ENCODE data around the gene GPR160. TPM values are rescaled to one million over a fixed set of nuclear protein-coding genes. Genes with fewer than 3 reads are reported as not detected.

GPR160 gene
- total RNA-seq, 2 donors from 2014 or later, result 56.4 to 78.4 TPM

DNA sequence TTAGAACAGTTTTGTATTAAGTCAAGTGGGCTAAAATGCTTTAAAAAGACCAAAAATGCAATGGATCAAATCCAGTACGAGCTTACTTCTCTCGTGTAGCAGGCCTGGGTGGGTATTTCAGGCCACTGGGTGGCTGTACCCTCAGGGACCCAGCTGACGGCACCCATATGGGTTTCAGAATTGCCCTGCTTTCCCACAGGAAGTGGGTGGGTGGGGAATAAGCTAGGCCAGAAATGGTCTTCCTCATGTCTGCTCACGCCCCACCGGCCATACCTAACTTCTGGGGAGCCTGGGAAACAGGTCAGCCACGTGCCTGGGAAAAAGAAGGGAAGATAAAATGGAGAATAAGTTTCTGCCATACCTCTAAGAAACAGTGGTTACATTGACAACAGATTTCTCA lies 20.3 kb downstream of the GPR160 start:
- Histone ChIP-seq H3K4me1 (no peaks in the 10 kb centered on the region), H3K9me3 (no peaks in the 10 kb centered on the region), H3K4me3 (no peak overlapping the region), H3K27me3 (no peaks in the 10 kb centered on the region), H3K9ac (ENCODE audit: low read depth in 2 of 2, low read length in 2 of 2) (no peak overlapping the region), H3K27ac (no peak overlapping the region), H3K36me3 (no peaks in the 10 kb centered on the region)
- TF ChIP-seq CTCF (IDR thresholded peaks at IDR 0.05), result no peak
- peak; percentile 14 for DNase-seq
- intact Hi-C loops (cut with DNase I), result no loop called here

- Histone ChIP-seq H3K9me3 (no peaks in the 10 kb centered on the region), H3K36me3 (no peaks in the 10 kb centered on the region), H3K4me3 (no peak overlapping the region), H3K27ac (no peak overlapping the region), H3K4me1 (no peaks in the 10 kb centered on the region), H3K27me3 (no peaks in the 10 kb centered on the region), H3K9ac (ENCODE audit: low read depth in 2 of 2, low read length in 2 of 2) (no peak overlapping the region)
- intact Hi-C loops (cut with DNase I), result no loop called here
- DNase-seq, result no peak
- no peak for TF ChIP-seq CTCF (IDR thresholded peaks at IDR 0.05)
These were observed 21.7 kb downstream of the GPR160 start for GRCh38 chr3:170059447-170059846.

DNA sequence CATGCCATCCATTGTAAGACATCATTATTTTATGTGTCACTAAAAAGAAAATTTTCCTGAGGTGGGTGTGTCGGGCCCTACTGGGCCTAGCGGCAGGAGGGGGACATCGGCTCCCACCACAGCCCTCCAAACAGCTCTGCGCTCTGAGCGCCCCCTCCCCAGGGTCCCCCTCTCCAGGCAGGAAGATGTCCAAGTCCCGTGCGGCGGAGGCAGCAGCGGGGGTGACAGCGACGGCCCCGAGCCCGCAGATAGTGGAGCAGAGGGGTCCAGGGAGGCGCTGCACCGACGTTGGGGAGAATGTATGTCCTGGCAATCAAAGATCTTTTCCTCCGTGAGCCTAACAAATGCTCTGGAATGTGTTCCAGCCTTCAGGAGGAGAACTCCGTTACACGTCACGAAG lies 24.3 kb downstream of the GPR160 start:
- Histone ChIP-seq H3K4me3 (no peak overlapping the region), H3K9ac (ENCODE audit: low read depth in 2 of 2, low read length in 2 of 2) (no peak overlapping the region), H3K36me3 (no peaks in the 10 kb centered on the region), H3K4me1 (no peaks in the 10 kb centered on the region), H3K27me3 (no peaks in the 10 kb centered on the region), H3K27ac (no peak overlapping the region), H3K9me3 (no peaks in the 10 kb centered on the region)
- no peak for DNase-seq
- TF ChIP-seq CTCF (IDR thresholded peaks at IDR 0.05), result no peak
- intact Hi-C loops (cut with DNase I), result no loop called here

GRCh38 chr3:170062769-170063168 lies 25.0 kb downstream of the GPR160 start:
- intact Hi-C loops (cut with DNase I), result no loop called here
- no peaks in the 10 kb centered on the region for H3K36me3 ChIP-seq
- TF ChIP-seq CTCF (IDR thresholded peaks at IDR 0.05), result no peak
- no peak for DNase-seq
- H3K9ac ChIP-seq (ENCODE audit: low read depth in 2 of 2, low read length in 2 of 2), result no peak overlapping the region
- no peaks in the 10 kb centered on the region for H3K4me1 ChIP-seq
- H3K9me3 ChIP-seq, result no peaks in the 10 kb centered on the region
- no peak overlapping the region for H3K27ac ChIP-seq
- H3K27me3 ChIP-seq, result no peaks in the 10 kb centered on the region
- no peak overlapping the region for H3K4me3 ChIP-seq

GRCh38 chr3:170063691-170064090 lies 25.9 kb downstream of the GPR160 start:
- no peaks in the 10 kb centered on the region for H3K9me3 ChIP-seq
- DNase-seq, result no peak

More at GRCh38 chr3:170063691-170064090, 25.9 kb downstream of the GPR160 start:
- Histone ChIP-seq H3K4me3 (no peak overlapping the region), H3K9ac (ENCODE audit: low read depth in 2 of 2, low read length in 2 of 2) (no peak overlapping the region), H3K4me1 (no peaks in the 10 kb centered on the region), H3K36me3 (no peaks in the 10 kb centered on the region), H3K27ac (no peak overlapping the region), H3K27me3 (no peaks in the 10 kb centered on the region)
- intact Hi-C loops (cut with DNase I), result no loop called here
- TF ChIP-seq CTCF (IDR thresholded peaks at IDR 0.05), result no peak
